H1 (cell line): Measurements from ENCODE around the gene CACNA2D4. TPM values are rescaled to one million over a fixed set of nuclear protein-coding genes. Genes with fewer than 3 reads are reported as not detected.

Experiments
- CTCF ChIA-PET: fragments of 300-600 bp; sonication (Branson Sonifier 250); formaldehyde crosslinking; loops from one replicate; lab custom pipeline; 2021; ENCODE audit not compliant: partially characterized antibody; lab: Charles Lee
- POLR2A ChIA-PET: fragments of 300-600 bp; sonication (Branson Sonifier 250); formaldehyde crosslinking; loops from one replicate; lab custom pipeline; 2021; ENCODE audit warnings: inconsistent platforms; ENCODE audit not compliant: partially characterized antibody; lab: Charles Lee
- DNase-seq, 2 experiments: peaks; one replicate each; pipeline versions ENCODE4 v3.0.0 to v3.0.0-alpha.2; 2010 to 2022; ENCODE audit warnings: low spot score in 2 of 2, low read depth in 1 of 2, mixed read lengths in 1 of 2
- FAIRE-seq: peaks from 2 replicates; lab custom pipeline; 2011; peaks lifted over from hg19 to GRCh38; lab: Jason Lieb, UNC
- H2AFZ ChIP-seq: 2 replicates; pipeline ENCODE4 v1.8.1; 2012; ENCODE audit warnings: low read length, inconsistent platforms
- H2AK5ac ChIP-seq: 2 replicates; pipeline ENCODE4 v1.6.1; 2013; ENCODE audit warnings: low read depth, low read length
- H2BK120ac ChIP-seq: replicated peaks from 2 replicates; pipeline ENCODE3; 2013; ENCODE audit warnings: low read depth, low read length, inconsistent platforms
- H2BK12ac ChIP-seq: 2 replicates; pipeline ENCODE4 v1.6.1; 2013; ENCODE audit warnings: low read depth, low read length
- H2BK15ac ChIP-seq: 2 replicates; pipeline ENCODE4 v1.6.1; 2013; ENCODE audit warnings: low read length
- H2BK20ac ChIP-seq: 2 replicates; pipeline ENCODE4 v1.6.1; 2013; ENCODE audit warnings: low read length
- H2BK5ac ChIP-seq: 2 replicates; pipeline ENCODE4 v1.6.1; 2013; ENCODE audit warnings: low read depth, low read length
- H3K14ac ChIP-seq: 2 replicates; pipeline ENCODE4 v1.6.1; 2013; ENCODE audit warnings: inconsistent platforms; ENCODE audit not compliant: insufficient read length
- H3K18ac ChIP-seq: 2 replicates; pipeline ENCODE4 v1.6.1; 2013; ENCODE audit warnings: low read length; ENCODE audit errors: extremely low read depth
- H3K23ac ChIP-seq: 2 replicates; pipeline ENCODE4 v1.6.1; 2013; ENCODE audit warnings: inconsistent platforms; ENCODE audit not compliant: insufficient read length
- H3K23me2 ChIP-seq: 2 replicates; pipeline ENCODE4 v1.6.1; 2013; ENCODE audit warnings: low read depth, low read length
- H3K27ac ChIP-seq: 2 replicates; pipeline ENCODE4 v1.6.1; 2011; ENCODE audit warnings: low read depth, low read length, inconsistent platforms
- H3K27me3 ChIP-seq, 4 experiments: replicated peaks in 1 of 4; 1 replicate in 1 of 4; 2 replicates in 3 of 4; pipeline versions ENCODE4 v1.6.1 to v1.8.1; 2011 to 2013; ENCODE audit warnings: low read length in 3 of 4, mild to moderate bottlenecking in 3 of 4, inconsistent platforms in 2 of 4, mixed read lengths in 2 of 4, moderate library complexity in 1 of 4; ENCODE audit not compliant: control insufficient read depth in 3 of 4, insufficient read depth in 3 of 4; ENCODE audit errors: extremely low read depth in 1 of 4
- H3K36me3 ChIP-seq, 4 experiments: 2 replicates each; pipeline versions ENCODE4 v1.6.1 to v1.8.1; 2011 to 2013; ENCODE audit warnings: mild to moderate bottlenecking in 4 of 4, low read length in 3 of 4, moderate library complexity in 2 of 4, control low read depth in 1 of 4, inconsistent platforms in 1 of 4; ENCODE audit not compliant: insufficient read depth in 4 of 4, control insufficient read depth in 2 of 4
- H3K4ac ChIP-seq: replicated peaks from 2 replicates; pipeline ENCODE3; 2013; ENCODE audit warnings: low read length, low read depth, mixed read lengths, inconsistent platforms; ENCODE audit not compliant: insufficient read length
- H3K4me1 ChIP-seq, 4 experiments: replicated peaks in 1 of 4; 1 replicate in 1 of 4; 2 replicates in 3 of 4; pipeline versions ENCODE4 v1.6.1 to v1.8.1; 2011 to 2013; ENCODE audit warnings: low read length in 3 of 4, inconsistent platforms in 2 of 4, mixed read lengths in 1 of 4; ENCODE audit not compliant: insufficient read depth in 4 of 4, control insufficient read depth in 3 of 4
- H3K4me2 ChIP-seq, 2 experiments: 2 replicates each; pipeline versions ENCODE4 v1.6.1 to v1.8.1; 2011 to 2013; ENCODE audit warnings: low read depth in 2 of 2, low read length in 2 of 2, control low read depth in 1 of 2, inconsistent platforms in 1 of 2, mild to moderate bottlenecking in 1 of 2; ENCODE audit not compliant: insufficient read depth in 1 of 2
- H3K4me3 ChIP-seq, 4 experiments: fragments of 200-600, 300-600 bp in 1 of 4; sonication (generic), shearing (Covaris generic), sonication (Bioruptor Twin) in 1 of 4; 2 replicates each; pipeline versions ENCODE4 v1.5.1 to v1.8.1; 2011 to 2016; ENCODE audit warnings: low read length in 4 of 4, low read depth in 3 of 4, control low read depth in 2 of 4, inconsistent platforms in 2 of 4, mild to moderate bottlenecking in 2 of 4, mixed read lengths in 1 of 4, moderate library complexity in 1 of 4; ENCODE audit not compliant: insufficient read depth in 2 of 4; ENCODE audit errors: extremely low read depth in 1 of 4
- H3K56ac ChIP-seq: replicated peaks from 2 replicates; pipeline ENCODE3; 2013; ENCODE audit warnings: low read depth, mild to moderate bottlenecking, mixed read lengths, low read length, inconsistent platforms; ENCODE audit not compliant: insufficient read length
- H3K79me1 ChIP-seq: 2 replicates; pipeline ENCODE4 v1.6.1; 2013; ENCODE audit warnings: low read depth, low read length, control low read depth
- H3K79me2 ChIP-seq, 2 experiments: 2 replicates each; pipeline versions ENCODE4 v1.6.1 to v1.8.1; 2012 to 2013; ENCODE audit warnings: low read length in 2 of 2, mild to moderate bottlenecking in 2 of 2, inconsistent platforms in 1 of 2; ENCODE audit not compliant: insufficient read depth in 2 of 2, control insufficient read depth in 1 of 2
- H3K9ac ChIP-seq, 4 experiments: replicated peaks in 1 of 4; 1 replicate in 1 of 4; 2 replicates in 3 of 4; pipeline versions ENCODE4 v1.6.1 to v1.8.1; 2011 to 2013; ENCODE audit warnings: low read depth in 3 of 4, low read length in 3 of 4, control low read depth in 2 of 4, mild to moderate bottlenecking in 2 of 4, moderate library complexity in 2 of 4, inconsistent platforms in 1 of 4; ENCODE audit errors: extremely low read depth in 1 of 4
- H3K9me3 ChIP-seq, 2 experiments: 2 replicates each; pipeline versions ENCODE4 v1.6.1 to v1.8.1; 2012 to 2013; ENCODE audit warnings: mild to moderate bottlenecking in 2 of 2, moderate library complexity in 2 of 2, control low read depth in 1 of 2, inconsistent platforms in 1 of 2, low read depth in 1 of 2, low read length in 1 of 2, mixed read lengths in 1 of 2; ENCODE audit not compliant: insufficient read depth in 2 of 2
- H4K20me1 ChIP-seq, 2 experiments: replicated peaks in 1 of 2; 2 replicates each; pipeline versions ENCODE3 to v1.8.1; 2011 to 2013; ENCODE audit warnings: inconsistent platforms in 2 of 2, low read length in 2 of 2, mild to moderate bottlenecking in 1 of 2; ENCODE audit not compliant: insufficient read depth in 2 of 2, control insufficient read depth in 1 of 2
- H4K5ac ChIP-seq: 2 replicates; pipeline ENCODE4 v1.6.1; 2013; ENCODE audit warnings: low read length, low read depth, mixed read lengths, inconsistent platforms; ENCODE audit not compliant: insufficient read length
- H4K8ac ChIP-seq: 2 replicates; pipeline ENCODE4 v1.8.0; 2013; ENCODE audit warnings: mild to moderate bottlenecking, moderate library complexity, low read length, inconsistent platforms; ENCODE audit not compliant: insufficient read depth; ENCODE audit errors: extremely low read depth
- H4K91ac ChIP-seq: replicated peaks from 2 replicates; pipeline ENCODE3; 2013; ENCODE audit warnings: low read length, mixed read lengths, inconsistent platforms; ENCODE audit not compliant: insufficient read length
- CBX8 ChIP-seq: fragments of 300-800, 300-1000 bp; sonication (generic); IDR thresholded peaks from 2 replicates; pipeline ENCODE4 v1.7.1; 2016; ENCODE audit warnings: low read depth, low read length, borderline replicate concordance
- CHD2 ChIP-seq: IDR thresholded peaks from 2 replicates; pipeline ENCODE4 v1.6.1; 2012; ENCODE audit warnings: low read length, improper control_type of control experiment
- EZH2 ChIP-seq: fragments of 200-600 bp; sonication (generic); IDR thresholded peaks from 2 replicates; pipeline ENCODE4 v1.7.1; 2012; ENCODE audit warnings: low read depth, mild to moderate bottlenecking, moderate library complexity, low read length, inconsistent platforms; ENCODE audit not compliant: severe bottlenecking
- FOSL1 ChIP-seq: IDR thresholded peaks from 2 replicates; pipeline ENCODE4 v1.6.1; 2011; ENCODE audit warnings: mild to moderate bottlenecking, low read depth, low read length, moderate library complexity; ENCODE audit not compliant: insufficient read depth
- MAFK ChIP-seq: IDR thresholded peaks from 2 replicates; pipeline ENCODE4 v1.6.1; 2012; ENCODE audit warnings: low read depth, mild to moderate bottlenecking, improper control_type of control experiment, low read length
- PHF8 ChIP-seq: fragments of 200-600 bp; sonication (generic); conservative IDR thresholded peaks from 2 replicates; pipeline ENCODE4 v1.7.1; 2012; ENCODE audit warnings: low read depth, mild to moderate bottlenecking, inconsistent platforms, low read length, moderate library complexity
- RBBP5 ChIP-seq: IDR thresholded peaks from 2 replicates; pipeline ENCODE4 v1.7.1; 2012; ENCODE audit warnings: low read depth, mild to moderate bottlenecking, inconsistent platforms, low read length, moderate library complexity, borderline replicate concordance
- RFX5 ChIP-seq: IDR thresholded peaks from 2 replicates; pipeline ENCODE4 v1.6.1; 2011; ENCODE audit warnings: low read depth, low read length, improper control_type of control experiment, borderline replicate concordance
- SIN3A ChIP-seq, 2 experiments: IDR thresholded peaks in 1 of 2; conservative IDR thresholded peaks in 1 of 2; 2 replicates each; pipeline ENCODE4 v1.6.1; 2011 to 2012; ENCODE audit warnings: low read length in 2 of 2, improper control_type of control experiment in 1 of 2, low read depth in 1 of 2, mild to moderate bottlenecking in 1 of 2
- TAF1 ChIP-seq: IDR thresholded peaks from 2 replicates; pipeline ENCODE4 v1.6.1; 2011; ENCODE audit warnings: mild to moderate bottlenecking, low read depth, low read length
- TCF12 ChIP-seq: IDR thresholded peaks from 2 replicates; pipeline ENCODE4 v1.6.1; 2011; ENCODE audit warnings: low read depth, mild to moderate bottlenecking, low read length
- YY1 ChIP-seq: IDR thresholded peaks from 2 replicates; pipeline ENCODE4 v1.6.1; 2011; ENCODE audit warnings: low read depth, mild to moderate bottlenecking, low read length
- WGBS, 2 experiments: shearing (Covaris generic) in 1 of 2; methylation state at CpG; one replicate each; pipeline versions ENCODE4 v1.1.6 to v1.1.7; 2013 to 2015; ENCODE audit warnings: low lambda C conversion rate in 2 of 2, mixed read lengths in 2 of 2, inconsistent platforms in 1 of 2, low coverage in 1 of 2, missing lambda C conversion rate in 1 of 2; ENCODE audit not compliant: insufficient replicate concordance in 2 of 2, insufficient coverage in 1 of 2, insufficient read length in 1 of 2; ENCODE audit errors: extremely low coverage in 1 of 2, missing lambda C conversion rate in 1 of 2; 5-methylcytosine and 5-hydroxymethylcytosine counted together
- polyA plus RNA-seq, 7 experiments: library from polyadenylated mRNA; depleted of rRNA in 3 of 7; stranded (reverse) in 5 of 7; unstranded in 2 of 7; fragments of >200 nt in 5 of 7; fragments of 200-250 nt in 2 of 7; gene quantifications; 1 replicate in 5 of 7; 2 replicates in 1 of 7; 4 replicates in 1 of 7; pipeline versions ENCODE4 v1.2.1 to v1.2.3, GENCODE V29; 2011 to 2013; ENCODE audit warnings: missing spikeins in 2 of 7, mixed read lengths in 2 of 7
- total RNA-seq: library from RNA; stranded (reverse); fragmentation: NEBNext Ultra II Directional; extraction: Animal tissue kit (Norgen Biotek cat#: 25700); gene quantifications from 2 replicates; pipeline ENCODE4 v1.2.1, GENCODE V29; 2021

CACNA2D4 gene
- total and polyA plus RNA-seq, 2 of the 8 experiments (the other 6 are each of a cell fraction or from before 2014, with no cell fraction given) = 0.44 to 0.88 TPM

- no peak overlapping the region for H3K9ac ChIP-seq
Observed at GRCh38 chr12:1799882-1800400, 118.5 kb downstream of the CACNA2D4 start.

More at GRCh38 chr12:1799882-1800400, 118.5 kb downstream of the CACNA2D4 start:
- no peak overlapping the region for H3K4ac ChIP-seq
- no peaks in the 10 kb centered on the region for H4K20me1 ChIP-seq
- no peak overlapping the region for H3K14ac ChIP-seq
- no peaks in the 10 kb centered on the region for H3K9me3 ChIP-seq
- no peak overlapping the region for H2AFZ ChIP-seq
- H3K23me2 ChIP-seq = peaks cover 11% of the 10 kb centered on the region
- no peaks in the 10 kb centered on the region for H3K79me2 ChIP-seq
- H3K27me3 ChIP-seq = peaks cover 1 to 11% (median 7%) of the 10 kb centered on the region in 4 experiments; a peak in 6 of 7 replicates
- peak overlapping the region; percentile 4; the same call in 1 of the 2 replicates for H2BK15ac ChIP-seq
- no peak overlapping the region for H2BK20ac ChIP-seq
- H4K5ac ChIP-seq = no peak overlapping the region
- H4K91ac ChIP-seq = no peak overlapping the region
- ChIA-PET POLR2A (interaction anchor here (1.0 kb wide), 1 partner anchor 145 kb away, joined by 3 read pairs; no protein-coding TSS in a partner anchor), CTCF (interaction anchor here (0.6 to 14.3 kb wide), 13 partner anchors 9 to 152 kb away, joined by 3 to 188 read pairs (median 8); no protein-coding TSS in a partner anchor)
- no peak for TF ChIP-seq EZH2
- TF ChIP-seq FOSL1 = no peak
- TF ChIP-seq YY1 = no peak
- TF ChIP-seq RBBP5 = no peak
- TF ChIP-seq CBX8 = no peak
- TF ChIP-seq RFX5 = no peak
- no peak for TF ChIP-seq SIN3A (conservative IDR thresholded peaks at IDR 0.05 in 1 of 2, IDR thresholded peaks at IDR 0.05 in 1 of 2; ENCODE audit: low read depth in 1 of 2, low read length in 2 of 2)
- no peak for TF ChIP-seq TCF12
- no peak for TF ChIP-seq TAF1
- no peak for TF ChIP-seq CHD2
- TF ChIP-seq PHF8 = no peak
- TF ChIP-seq MAFK = no peak
- no peak overlapping the region for H3K4me3 ChIP-seq
- no peak overlapping the region for H2AK5ac ChIP-seq
- no peak overlapping the region; the same call in none of the 2 replicates for H4K8ac ChIP-seq
- no peak overlapping the region for H2BK120ac ChIP-seq
- DNase-seq = no peak
- H3K18ac ChIP-seq = no peak overlapping the region
- H3K4me2 ChIP-seq = no peak overlapping the region
- H3K36me3 ChIP-seq = no peaks in the 10 kb centered on the region
- no peak overlapping the region for H2BK5ac ChIP-seq
- no peaks in the 10 kb centered on the region for H3K79me1 ChIP-seq
- no peak for FAIRE-seq
- no peak overlapping the region for H3K56ac ChIP-seq
- WGBS, 2 experiments = 88% methylated on average over 12 of the region's 12 CpGs; no CpG with 5 or more reads in 1 of the 2 experiments
- H2BK12ac ChIP-seq = peak overlapping the region; percentile 6; the same call in 1 of the 2 replicates
- no peak overlapping the region for H3K27ac ChIP-seq
- H3K23ac ChIP-seq = no peak overlapping the region
- H3K4me1 ChIP-seq = peaks cover 0 to 12% (median 1%) of the 10 kb centered on the region in 4 experiments; a peak in 5 of 7 replicates
